ENCODE measurements around the gene S100A2.
A peak's percentile ranks its signal among the peaks of the same experiment; 100 is the strongest.

Gene S100A2

DNA sequence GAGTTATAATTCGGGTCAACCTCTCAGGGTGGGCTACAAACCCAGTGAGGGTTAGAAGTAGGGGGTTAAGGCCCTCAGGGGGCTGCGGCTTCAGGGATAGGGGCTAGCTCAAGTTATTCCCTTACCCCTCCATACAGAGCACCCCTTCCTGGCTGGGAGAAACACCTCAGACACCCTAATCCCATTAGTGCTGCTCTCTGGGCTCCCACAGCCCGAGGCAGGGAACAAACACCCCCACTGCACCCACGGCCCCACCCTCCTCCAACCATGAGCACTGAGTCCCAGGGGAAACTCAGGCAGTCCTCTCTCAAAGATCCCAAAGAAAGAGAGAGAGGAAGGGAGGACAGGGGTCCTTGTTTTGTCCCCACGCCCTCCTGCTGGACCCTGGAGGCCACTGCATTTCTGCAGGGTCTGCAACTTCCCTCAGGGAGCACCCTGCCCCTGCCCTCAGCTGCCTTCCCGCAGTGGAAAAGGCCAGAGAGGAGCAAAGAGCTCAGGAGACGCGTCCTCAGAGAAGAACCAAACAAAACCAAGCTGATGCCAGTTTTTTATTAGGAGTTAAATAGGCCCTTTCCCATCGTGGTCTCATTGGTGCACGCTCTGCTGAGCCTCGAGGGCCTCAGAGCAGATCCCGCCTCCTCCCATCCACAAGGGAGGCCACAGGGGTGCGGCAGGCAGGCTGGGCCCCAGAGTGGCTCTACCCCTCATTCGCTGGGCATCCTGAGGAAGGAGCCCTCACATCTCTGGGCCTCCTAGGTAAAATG lies 18.7 kb downstream of the S100A2 start:
- DNase-seq (ENCODE audit: extremely low read depth in 1 of 2, low read depth in 1 of 2), result no peak

DNA sequence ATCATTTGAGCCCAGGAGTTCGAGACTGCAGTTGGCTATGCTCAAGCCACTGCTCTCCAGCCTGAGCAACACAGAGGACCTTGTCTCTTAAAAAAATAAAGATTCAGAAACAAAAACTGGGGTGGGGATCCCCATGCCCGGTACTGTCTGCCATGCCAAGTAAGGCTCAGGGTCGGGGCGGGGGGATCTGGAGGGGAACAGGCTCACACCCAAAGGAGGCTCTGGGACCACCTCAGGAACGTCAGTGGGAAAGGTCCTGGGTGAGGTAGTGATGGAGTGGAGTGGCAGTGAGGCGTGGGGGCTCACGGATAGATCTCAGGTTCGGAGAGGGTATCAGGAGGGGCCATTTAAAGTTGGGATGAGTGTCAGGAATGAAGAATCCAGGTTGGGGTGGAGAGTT lies 19.3 kb downstream of the S100A2 start:
- no peak for DNase-seq (ENCODE audit: extremely low read depth in 1 of 2, low read depth in 1 of 2)

DNA sequence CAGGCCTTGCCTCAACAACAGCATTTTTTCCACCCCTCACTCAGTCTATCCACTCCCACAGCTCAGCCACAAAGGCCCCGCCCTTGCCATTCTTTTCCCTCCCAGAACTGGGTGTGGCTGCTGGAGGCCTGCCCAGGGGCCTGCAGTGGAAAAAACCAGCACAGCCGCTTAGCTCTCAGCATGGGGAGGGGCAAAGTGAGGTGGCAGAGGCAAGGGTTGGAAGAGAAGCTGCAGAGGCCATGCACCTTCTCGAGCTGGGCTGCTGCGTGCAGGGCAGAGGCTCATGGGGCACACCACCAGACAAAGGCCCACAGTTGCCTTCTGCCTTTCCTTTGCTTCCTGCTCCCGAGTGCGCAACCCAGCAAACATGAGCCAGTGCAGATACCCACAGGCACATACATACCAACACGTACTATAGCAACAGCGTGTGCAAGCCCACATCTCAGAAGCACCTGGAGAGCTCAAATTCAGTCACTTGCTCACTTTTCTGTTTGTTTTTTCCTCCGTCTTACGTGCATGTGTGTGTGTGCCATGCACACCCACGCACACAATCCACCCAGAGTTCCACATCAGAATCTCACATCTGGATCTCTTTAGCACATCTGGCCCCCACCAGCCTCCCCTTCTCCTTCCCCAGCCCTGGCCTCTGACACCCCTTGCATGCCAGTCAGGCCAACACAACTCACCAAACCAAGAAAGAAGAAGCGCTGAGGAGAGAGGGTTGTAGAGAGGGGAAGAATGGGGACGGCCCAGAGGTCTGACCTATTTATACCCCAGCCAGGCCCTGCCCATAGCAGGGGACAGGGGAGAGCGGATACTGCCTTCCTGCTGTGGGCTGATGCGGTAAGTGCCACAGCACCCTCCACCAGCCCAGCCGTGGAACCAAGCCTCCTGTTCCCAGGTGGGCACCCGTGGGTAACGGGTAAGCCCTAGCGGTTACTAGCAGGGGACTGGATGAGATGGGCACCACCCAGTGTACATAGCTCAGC lies 20.3 kb downstream of the S100A2 start, which contains the start of gene S100A4:
TSS of gene S100A4 (minus strand) at position 740 of the 989 bp plus-strand sequence. CDS start 1,012 bp downstream, outside the sequence.
- DNase-seq (ENCODE audit: extremely low read depth in 1 of 2, low read depth in 1 of 2), result peak; percentile 69 to 80

DNA sequence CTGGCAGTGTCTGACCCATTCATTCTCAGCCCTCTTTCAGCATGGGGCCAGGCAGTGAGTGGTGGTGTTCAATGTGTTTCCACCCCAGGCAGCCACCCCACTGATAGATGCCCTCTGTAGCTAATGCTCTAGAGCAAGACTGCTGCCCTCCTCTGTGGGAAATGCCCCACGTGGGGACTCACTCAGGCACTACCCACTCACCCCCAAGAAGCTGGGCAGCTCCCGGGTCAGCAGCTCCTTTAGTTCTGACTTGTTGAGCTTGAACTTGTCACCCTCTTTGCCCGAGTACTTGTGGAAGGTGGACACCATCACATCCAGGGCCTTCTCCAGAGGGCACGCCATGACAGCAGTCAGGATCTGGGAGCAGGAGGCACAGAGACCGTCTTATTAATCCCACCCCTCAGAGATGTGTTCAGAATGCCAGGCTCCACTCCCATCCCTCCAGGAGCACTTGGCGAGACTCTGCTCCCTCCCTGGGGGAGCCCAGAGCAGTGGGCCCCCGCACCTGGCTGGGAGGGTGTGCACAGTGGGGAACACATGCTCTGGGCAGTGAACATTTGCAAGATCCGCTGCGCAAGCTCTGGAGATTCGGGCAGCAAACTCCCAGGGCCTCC lies 21.1 kb downstream of the S100A2 start:
- DNase-seq (ENCODE audit: extremely low read depth in 1 of 2, low read depth in 1 of 2), result no peak

DNA sequence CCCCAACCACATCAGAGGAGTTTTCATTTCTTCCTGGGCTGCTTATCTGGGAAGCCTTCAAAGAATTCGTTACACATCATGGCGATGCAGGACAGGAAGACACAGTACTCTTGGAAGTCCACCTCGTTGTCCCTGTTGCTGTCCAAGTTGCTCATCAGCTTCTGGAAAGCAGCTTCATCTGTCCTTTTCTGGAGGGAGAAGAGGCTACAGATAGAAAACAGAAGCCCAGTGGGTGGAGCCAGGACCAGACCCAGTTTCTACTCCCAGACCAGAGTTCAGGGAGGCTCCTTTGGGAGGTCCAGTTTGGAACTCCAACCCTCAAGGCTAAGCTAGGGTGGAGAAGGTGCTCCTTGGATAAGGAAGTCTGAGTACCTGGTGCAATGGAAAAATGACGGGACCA lies 21.9 kb downstream of the S100A2 start:
- DNase-seq (ENCODE audit: extremely low read depth in 1 of 2, low read depth in 1 of 2), result no peak

DNA sequence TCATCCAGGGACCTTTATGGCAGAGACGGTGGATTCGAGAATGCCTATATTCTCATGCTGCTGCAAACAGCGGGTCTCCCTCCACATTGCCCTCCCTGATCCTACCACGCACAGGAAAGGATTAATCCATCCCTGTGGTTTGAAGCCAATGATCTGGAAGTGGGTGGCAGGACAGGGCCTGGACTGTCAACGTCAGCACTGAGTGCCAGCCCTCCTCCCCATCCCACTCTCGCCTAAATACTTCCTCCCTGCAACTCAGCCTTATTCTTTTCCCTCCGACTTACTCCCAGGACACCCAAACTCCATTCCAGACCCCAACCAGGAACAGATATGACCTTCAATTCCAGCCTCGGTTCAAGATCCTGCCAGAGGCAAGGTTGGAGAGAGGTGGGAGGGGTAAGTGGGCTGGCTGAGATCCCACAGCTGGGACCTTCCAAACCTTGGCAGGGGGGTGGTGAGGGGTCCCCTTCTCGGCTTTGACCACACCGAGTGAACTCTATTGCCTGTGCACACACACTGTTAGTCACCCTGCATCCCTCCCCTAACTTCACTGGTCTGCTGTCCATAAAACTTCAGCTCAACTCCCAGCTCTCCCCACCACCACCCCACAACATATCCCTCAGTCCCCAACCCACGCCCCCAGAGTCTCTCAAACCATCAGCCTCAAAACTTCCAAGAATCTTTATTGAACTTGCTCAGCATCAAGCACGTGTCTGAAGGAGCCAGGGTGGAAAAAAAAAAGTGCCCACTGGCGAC lies 22.5 kb downstream of the S100A2 start:
- DNase-seq (ENCODE audit: extremely low read depth in 1 of 2, low read depth in 1 of 2), result no peak

DNA sequence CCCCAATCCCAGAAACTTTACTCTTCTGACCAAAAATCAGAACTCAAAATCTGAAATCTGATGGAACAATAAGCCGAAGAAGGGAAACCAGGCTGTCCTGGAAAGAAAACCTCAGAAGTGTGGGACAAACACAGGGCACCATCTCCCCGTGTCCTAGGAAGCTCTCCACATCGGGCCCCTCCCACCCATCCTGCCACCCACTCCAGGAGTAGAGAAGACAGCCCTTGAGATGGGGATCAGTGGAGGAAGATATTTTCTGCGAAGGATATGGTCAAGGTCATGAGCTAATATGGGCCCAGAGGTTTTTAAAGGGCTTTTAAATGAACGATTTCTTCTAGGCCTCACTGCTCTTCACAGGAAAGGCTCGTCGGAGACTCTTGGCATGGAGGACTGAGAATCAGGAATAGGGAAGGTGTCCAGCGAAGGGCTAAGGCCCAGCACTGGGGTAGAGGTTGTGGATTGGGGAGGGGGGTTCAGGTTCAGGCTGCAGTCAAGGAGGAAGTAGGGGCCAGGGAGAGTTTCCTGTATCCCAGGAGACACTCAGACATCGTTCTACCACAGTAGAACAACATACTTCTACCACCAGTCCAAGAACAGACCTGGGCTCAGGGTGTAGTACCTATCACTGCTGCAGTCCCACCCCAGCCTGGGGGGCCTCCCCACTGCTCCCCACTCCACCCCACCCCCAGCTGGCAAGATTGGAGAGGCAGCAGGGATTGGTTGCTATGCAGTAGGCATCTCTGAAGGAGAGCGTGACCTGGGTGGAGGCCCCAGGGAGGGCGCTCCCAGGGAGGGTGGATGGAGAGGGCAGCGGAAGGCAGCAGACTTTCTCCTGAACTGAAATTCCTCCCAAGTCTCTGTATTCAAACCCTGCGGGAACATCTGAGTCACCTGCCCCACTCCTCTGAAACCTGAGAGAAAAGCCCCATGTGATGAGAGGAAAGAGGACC lies 23.7 kb downstream of the S100A2 start:
- no peak for DNase-seq (ENCODE audit: extremely low read depth in 1 of 2, low read depth in 1 of 2)

DNA sequence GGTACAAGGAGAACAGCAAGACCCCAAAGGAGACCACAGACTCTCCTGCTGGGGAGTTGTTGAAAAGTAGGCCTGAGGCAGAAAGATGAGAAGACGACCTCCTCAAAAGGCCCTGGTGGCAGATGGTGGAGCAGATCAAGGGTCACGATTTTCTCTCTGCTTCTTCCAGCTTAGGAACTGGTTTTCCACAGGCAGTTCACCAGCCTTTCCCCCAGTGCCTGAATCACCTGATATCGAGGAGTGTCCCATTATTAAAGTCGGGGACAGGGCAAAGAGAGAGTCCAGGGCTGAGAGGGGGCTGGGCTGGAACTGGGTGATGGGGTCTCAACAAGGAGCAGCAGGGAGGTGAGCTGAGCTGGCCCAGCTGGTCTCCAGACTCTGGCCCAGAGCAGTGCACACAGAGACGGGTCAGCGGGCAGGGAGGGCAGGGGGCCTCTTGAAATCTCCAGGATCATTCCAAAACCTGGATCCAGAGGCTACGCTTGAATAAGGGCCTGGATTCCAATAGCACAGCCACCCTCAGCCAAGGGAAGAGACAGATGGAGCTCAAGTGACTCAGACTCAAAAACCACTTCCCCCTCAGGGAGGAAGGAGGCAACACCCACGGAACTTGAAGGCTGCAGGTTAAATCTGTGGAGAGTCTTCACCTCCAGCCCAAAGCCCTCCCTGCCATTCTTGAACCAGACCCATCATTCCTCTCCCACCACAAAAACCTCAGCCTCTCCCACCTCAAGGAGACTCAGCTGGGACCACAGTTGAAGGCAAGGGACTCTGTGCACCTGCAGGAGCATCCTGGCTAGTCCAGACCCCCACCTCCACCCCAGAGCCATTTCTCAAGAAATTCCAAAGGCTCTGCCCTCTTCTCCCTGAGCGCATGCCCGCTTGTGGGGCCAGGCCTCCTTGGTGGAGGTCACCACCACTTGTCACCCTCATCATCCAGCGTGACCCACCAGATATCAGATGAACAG lies 25.0 kb downstream of the S100A2 start, which contains the start of gene S100A5:
TSS of gene S100A5 (minus strand) at position 541 of the 968 bp plus-strand sequence. CDS start 743 bp downstream, outside the sequence.
- DNase-seq (ENCODE audit: extremely low read depth in 1 of 2, low read depth in 1 of 2), result no peak

DNA sequence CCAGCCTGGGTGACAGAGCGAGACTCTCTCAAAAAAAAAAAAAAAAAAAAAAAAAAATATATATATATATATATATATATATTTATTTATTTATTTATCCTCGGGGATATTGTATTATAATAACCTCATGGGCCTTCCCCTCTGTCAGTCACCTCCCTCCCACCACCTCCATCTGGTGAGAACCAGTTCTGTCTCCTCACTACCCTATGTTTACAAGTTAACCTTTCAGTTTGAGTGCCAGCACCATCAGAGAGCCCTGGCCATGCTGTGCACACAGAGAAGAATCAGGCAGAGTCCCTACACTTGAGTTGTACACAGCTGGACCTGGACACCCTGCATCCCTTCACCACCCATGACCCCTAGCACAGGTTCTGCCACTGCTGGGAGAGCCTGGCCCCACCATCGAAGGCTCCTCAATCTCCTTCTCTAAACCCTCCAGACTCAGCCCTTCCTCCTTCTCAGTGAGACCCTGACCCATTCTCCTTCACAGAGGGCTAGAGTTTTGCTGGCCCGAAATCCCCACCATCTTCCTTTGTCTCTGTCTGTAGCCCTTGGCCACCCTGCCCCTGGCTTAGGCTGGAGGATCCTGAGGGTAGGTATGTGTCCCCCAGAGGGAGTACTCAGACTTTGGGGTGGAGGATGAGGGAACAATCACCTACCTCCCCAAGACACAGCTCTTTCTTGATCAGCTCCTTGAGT lies 26.1 kb downstream of the S100A2 start:
- no peak for DNase-seq (ENCODE audit: extremely low read depth in 1 of 2, low read depth in 1 of 2)

DNA sequence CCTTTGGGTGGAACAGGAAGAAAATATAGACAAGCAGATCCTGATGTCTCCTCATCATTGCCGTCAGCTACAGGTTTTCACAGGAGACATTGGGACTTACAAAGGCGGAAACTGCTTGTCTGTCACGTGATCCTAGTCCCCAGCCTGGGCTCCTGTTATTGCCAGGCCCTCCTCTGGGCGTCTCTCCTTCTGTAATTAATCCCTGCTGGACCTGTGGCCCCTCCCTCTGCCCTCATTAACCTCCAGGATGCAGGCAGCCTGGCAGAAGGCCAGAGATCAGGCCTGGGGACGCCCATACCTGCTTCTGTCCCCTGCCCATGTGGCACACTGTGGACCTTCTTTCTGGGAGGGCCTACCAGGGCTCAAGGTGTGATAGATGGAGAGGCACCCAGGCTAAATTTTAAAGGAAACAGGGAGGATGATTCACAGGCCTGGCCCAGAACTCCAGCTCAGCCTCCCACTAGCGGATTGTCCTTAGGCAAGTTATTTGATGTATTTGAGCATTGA lies 27.3 kb downstream of the S100A2 start:
- no peak for DNase-seq (ENCODE audit: extremely low read depth in 1 of 2, low read depth in 1 of 2)

DNA sequence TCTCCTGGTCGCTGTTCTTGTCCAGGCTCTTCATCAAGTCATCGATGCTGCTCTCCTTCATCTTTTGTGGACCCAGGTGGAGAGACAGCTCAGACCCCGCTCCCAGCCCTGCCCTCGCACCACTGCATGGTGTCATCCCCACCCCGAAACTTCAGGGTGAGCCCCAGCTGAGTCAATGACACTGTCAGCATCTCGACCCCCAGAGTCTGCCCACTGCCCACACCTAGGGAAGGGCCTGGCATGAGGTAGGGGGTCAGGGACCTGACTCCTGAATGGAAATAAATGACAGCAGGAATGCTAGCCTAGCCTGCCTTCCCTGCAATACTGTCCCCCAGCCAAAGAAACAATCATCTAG lies 28.3 kb downstream of the S100A2 start:
- DNase-seq (ENCODE audit: extremely low read depth in 1 of 2, low read depth in 1 of 2), result no peak

DNA sequence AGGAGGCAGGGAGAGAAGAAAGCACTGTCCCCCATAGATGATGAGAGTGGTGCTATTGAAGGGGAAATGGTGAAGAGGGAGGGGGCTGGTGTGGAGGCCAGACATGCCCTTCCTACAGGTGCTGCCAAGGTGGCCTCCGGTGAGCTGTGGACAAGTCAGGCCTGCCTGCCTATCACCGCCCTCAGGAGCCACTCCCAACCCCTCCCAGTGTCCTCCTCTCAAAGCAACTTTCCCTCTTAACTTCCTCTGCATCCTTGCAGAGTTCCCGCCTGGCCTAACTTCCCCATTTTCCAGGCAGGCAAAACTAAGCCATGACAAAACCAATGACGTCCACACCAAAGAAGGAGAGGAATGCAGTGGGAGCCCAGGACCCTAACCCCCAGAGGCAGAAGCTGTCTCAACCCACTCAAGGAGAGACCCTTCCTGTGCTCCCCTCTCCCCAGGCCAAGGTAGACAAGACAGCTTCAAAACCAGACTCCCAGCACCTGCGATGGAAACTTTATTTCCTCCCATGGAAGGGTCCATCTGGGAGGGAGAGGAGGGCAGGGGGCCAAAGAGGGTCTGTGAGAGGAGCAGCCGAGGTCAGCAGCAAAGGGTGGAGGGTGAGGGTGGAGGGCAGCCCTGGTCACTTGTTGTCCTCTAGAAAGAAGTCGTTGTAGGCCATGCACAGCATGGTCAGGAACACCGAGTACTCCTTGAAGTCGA lies 28.8 kb downstream of the S100A2 start:
- DNase-seq (ENCODE audit: extremely low read depth in 1 of 2, low read depth in 1 of 2), result no peak

DNA sequence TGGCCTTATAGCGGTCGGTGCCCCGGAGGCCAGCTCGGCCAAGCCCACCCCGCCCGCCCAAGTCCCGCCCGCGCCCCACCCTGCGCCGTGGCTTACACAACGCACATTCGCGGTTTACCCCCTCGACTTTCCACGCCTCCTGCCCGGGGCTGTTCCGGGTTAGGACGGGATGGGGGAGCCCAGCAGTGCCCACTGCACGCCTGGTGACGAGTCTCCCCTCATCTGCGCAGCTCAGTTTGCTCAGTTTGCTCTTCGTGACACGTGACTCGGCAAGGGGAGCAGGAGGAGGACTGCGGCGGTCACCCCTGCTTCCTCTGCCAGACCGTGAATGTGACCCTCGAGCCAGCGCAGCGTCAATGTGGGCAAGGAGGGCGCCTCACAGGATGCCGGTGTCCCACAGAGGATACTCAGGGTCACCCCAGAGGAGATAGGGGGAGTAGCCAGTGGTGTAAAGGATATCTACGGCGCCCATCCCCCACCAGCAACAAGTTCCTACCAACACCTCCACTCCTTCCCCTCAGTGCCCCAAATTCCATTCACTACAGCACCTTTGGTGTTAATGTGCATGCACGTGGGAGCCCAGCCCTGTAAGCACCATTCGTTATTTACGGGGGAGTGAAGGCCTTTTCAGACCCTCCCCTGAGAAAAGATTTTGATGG lies 29.5 kb downstream of the S100A2 start:
- peak; percentile 67 to 71 for DNase-seq (ENCODE audit: extremely low read depth in 1 of 2, low read depth in 1 of 2)

DNA sequence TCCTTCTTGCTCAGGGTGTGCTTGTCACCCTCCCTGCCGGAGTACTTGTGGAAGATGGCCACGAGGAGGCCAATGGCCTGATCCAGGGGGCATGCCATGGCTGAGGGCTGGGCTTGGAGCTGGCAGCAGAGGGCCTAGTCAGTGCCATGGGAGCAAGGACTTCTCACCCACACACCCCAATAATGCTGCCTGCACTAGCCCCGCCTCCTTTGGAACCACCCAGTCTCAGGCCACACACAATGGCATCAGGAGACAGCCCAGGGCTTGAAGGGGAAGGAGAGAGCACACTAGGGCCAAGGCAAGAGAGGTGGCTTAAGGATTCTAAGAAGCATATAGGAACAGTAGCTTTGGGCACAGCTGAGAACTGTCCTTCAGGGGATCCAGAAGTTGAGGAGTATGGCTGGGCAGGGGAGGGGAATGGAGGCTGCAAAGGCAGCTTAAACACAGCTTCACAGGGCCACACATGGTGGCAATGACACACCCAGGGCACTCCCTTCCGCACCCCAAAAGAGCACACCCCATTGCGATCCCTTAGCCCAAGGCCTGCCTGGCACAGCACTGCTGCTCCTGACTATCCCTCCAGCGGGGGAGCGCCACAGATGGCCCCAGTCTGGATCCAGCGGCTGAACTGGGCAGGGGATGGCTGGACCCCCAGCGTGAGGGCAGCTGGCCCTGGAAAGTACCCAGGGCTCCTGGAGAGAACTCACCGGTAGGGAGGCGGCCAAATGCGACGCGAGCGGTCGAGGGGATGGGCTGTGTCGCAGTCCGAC lies 30.2 kb downstream of the S100A2 start, which contains the start of gene S100A6:
TSS of gene S100A6 (minus strand) at position 750 of the 770 bp plus-strand sequence. CDS start at position 98, 652 bp downstream.
- no peak for DNase-seq (ENCODE audit: extremely low read depth in 1 of 2, low read depth in 1 of 2)

DNA sequence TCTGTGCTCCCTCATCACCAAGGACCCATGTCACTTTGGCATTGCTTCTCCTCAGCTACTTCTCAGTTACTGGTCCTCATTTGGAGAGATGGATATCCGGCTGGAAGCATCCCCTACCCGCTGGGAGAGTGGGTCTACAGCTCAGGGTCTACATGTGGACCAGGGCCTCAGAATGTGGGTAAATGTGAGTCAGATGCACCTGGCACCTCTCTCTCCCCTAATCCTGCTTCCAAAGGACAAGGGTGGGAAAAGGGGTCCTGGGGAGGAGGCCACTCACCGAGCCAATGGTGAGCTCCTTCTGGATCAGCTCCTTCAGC lies 30.8 kb downstream of the S100A2 start:
- DNase-seq (ENCODE audit: extremely low read depth in 1 of 2, low read depth in 1 of 2), result no peak

All from activated CD8-positive, alpha-beta memory T cell treated with anti-CD3 and anti-CD28 coated beads for 1 hour (primary cell).